Mesothelial cell of epicardium (in vitro differentiated cells): ENCODE measurements around the gene ZNF763. TPM values are rescaled to one million over a fixed set of nuclear protein-coding genes. Genes with fewer than 3 reads are reported as not detected.

Experiments
- total RNA-seq: library from RNA; stranded (reverse); gene quantifications from 3 replicates; pipeline ENCODE4 v1.2.1, GENCODE V29; 2021

Gene ZNF763
- total RNA-seq, 1 donor from 2014 or later: 7.1 TPM

Other genes with a start within 250 kb of the ZNF763 start
- 8.2 to 9.0 TPM (median 8.9 TPM) in 3 replicates for gene ZNF823, start 226.1 kb upstream of the ZNF763 start, total RNA-seq
- gene ZNF441, start 198.0 kb upstream of the ZNF763 start, total RNA-seq: 8.0 to 9.6 TPM (median 8.7 TPM) in 3 replicates
- 4.7 to 6.1 TPM (median 5.8 TPM) in 3 replicates for gene ZNF491, start 166.5 kb upstream of the ZNF763 start, total RNA-seq
- gene ZNF440, start 150.8 kb upstream of the ZNF763 start, total RNA-seq: 20.2 to 21.6 TPM (median 20.7 TPM) in 3 replicates
- 6.2 to 8.8 TPM (median 6.4 TPM) in 3 replicates for gene ZNF439, start 116.3 kb upstream of the ZNF763 start, total RNA-seq
- gene ZNF69, start 77.3 kb upstream of the ZNF763 start, total RNA-seq: 25.1 to 27.8 TPM (median 27.8 TPM) in 3 replicates
- 13.4 to 15.0 TPM (median 14.2 TPM) in 3 replicates for gene ZNF700, start 39.9 kb upstream of the ZNF763 start, total RNA-seq
- 16.5 to 20.6 TPM (median 16.5 TPM) in 3 replicates for gene ZNF433, start 70.6 kb downstream of the ZNF763 start, total RNA-seq
- gene ZNF878, start 87.9 kb downstream of the ZNF763 start, total RNA-seq: 0.22 to 0.68 TPM (median 0.40 TPM) in 3 replicates
- gene ZNF844, start 99.7 kb downstream of the ZNF763 start, total RNA-seq: 13.5 to 15.1 TPM (median 13.5 TPM) in 3 replicates
- gene ZNF20, start 175.3 kb downstream of the ZNF763 start, total RNA-seq: 8.7 to 11.1 TPM (median 10.6 TPM) in 3 replicates
- gene ZNF625, start 191.7 kb downstream of the ZNF763 start, total RNA-seq: 22.9 to 24.4 TPM (median 23.5 TPM) in 3 replicates
- 16.5 to 18.7 TPM (median 17.9 TPM) in 3 replicates for gene ZNF136, start 198.1 kb downstream of the ZNF763 start, total RNA-seq